HUES6 (cell line): ENCODE measurements around the gene MROH7.

Experiments
- H3K27ac ChIP-seq: 2 replicates; pipeline ENCODE4 v1.7.0; 2013; ENCODE audit warnings: low read depth, mild to moderate bottlenecking, low read length, inconsistent platforms
- H3K27me3 ChIP-seq: 2 replicates; pipeline ENCODE4 v1.6.1; 2013; ENCODE audit warnings: low read length; ENCODE audit not compliant: control insufficient read depth, insufficient read depth
- H3K36me3 ChIP-seq: 2 replicates; pipeline ENCODE4 v1.6.1; 2013; ENCODE audit warnings: low read length; ENCODE audit not compliant: control insufficient read depth, insufficient read depth
- H3K4me1 ChIP-seq: 2 replicates; pipeline ENCODE4 v1.6.1; 2013; ENCODE audit warnings: low read length; ENCODE audit not compliant: control insufficient read depth, insufficient read depth
- H3K4me3 ChIP-seq: 2 replicates; pipeline ENCODE4 v1.5.1; 2013; ENCODE audit warnings: low read depth, low read length
- H3K9ac ChIP-seq: one replicate; pipeline ENCODE4 v1.6.1; 2013; ENCODE audit warnings: mild to moderate bottlenecking, low read length
- H3K9me3 ChIP-seq: 2 replicates; pipeline ENCODE4 v1.6.1; 2013; ENCODE audit warnings: low read depth, low read length; ENCODE audit not compliant: control insufficient read depth, insufficient read depth

MROH7 gene

DNA sequence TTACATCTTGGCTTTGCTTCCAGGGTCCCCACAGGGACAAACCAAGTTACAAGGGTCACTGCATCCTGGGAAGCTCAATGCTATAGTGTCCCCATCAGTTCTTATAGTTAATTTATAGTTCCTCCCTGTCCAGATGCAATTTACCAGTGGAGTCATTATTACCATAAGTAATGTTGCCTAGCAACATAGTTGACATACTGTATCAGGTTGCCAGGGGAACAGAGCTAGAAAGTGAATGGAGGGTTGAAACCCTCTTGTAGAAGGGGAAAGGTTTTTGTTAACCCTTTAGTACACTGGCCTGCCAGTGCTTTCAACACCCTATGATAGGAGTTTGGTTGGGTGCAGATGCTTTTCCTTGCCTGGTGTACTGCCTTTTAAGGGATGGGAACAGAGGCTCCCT lies 39.8 kb downstream of the MROH7 start:
- peaks cover 11% of the 10 kb centered on the region; the same call in 1 of the 2 replicates for H3K4me1 ChIP-seq
- H3K4me3 ChIP-seq: no peak overlapping the region
- H3K36me3 ChIP-seq: no peaks in the 10 kb centered on the region
- H3K9ac ChIP-seq: no peak overlapping the region
- H3K27me3 ChIP-seq: no peaks in the 10 kb centered on the region
- H3K9me3 ChIP-seq: no peaks in the 10 kb centered on the region
- H3K27ac ChIP-seq: no peak overlapping the region

DNA sequence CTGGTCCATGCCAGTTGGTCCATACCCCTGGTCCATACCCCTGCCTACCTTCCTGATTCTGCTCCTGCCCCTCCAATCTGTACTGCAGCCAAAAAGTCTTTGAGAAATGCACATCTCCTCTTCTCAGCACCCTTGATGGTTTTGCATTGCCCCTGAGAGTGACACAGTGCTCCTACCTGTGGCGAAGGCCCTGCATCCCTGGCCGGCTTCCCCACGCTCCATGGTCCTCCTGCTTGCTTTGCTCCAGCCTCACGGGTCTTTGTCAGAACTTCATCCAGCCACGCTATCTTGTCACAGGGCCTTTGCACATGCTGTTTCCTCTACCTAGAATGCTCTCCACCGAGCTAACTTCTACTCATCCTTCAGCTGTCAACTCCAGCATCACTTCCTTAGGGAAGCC lies 41.9 kb downstream of the MROH7 start:
- Histone ChIP-seq H3K4me3 (no peak overlapping the region), H3K9ac (no peak overlapping the region), H3K27ac (no peak overlapping the region), H3K9me3 (no peaks in the 10 kb centered on the region), H3K27me3 (no peaks in the 10 kb centered on the region), H3K4me1 (peaks cover 11% of the 10 kb centered on the region; the same call in 1 of the 2 replicates), H3K36me3 (no peaks in the 10 kb centered on the region)

DNA sequence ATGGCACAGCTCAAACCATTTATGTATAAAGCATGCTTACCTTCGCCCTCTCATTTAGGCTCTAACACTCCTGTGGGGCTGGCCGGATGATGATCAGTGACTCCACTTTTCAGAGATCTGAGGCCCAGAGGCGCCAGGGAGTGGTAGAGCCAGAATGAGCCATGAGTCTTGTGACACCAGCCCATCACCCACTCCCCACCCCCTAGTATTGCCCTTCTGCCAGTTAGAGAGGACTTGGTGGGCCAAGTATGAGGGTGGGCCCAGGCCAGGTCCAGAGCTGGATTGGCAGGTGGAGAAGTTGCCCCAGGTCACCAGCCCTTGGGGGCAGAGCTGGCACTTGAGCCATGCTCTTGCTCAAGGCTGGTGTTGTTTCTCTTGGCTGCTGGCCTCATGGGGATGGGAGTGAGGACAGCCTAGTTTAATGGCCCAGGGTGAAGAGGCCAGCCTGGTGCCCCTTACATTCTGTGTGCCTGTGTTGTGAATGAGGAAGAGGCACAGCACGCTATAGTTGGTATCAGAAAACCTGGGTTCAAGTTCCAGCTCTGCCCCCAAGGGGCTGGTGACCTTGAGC lies 43.8 kb downstream of the MROH7 start:
- H3K27ac ChIP-seq: no peak overlapping the region
- H3K27me3 ChIP-seq: no peaks in the 10 kb centered on the region
- 0 out of 2 replicates have a peak, but pooled peaks cover under 1% of the 10 kb centered on the region for H3K4me1 ChIP-seq
- no peaks in the 10 kb centered on the region for H3K36me3 ChIP-seq
- no peak overlapping the region for H3K4me3 ChIP-seq
- no peaks in the 10 kb centered on the region for H3K9me3 ChIP-seq
- no peak overlapping the region for H3K9ac ChIP-seq

DNA sequence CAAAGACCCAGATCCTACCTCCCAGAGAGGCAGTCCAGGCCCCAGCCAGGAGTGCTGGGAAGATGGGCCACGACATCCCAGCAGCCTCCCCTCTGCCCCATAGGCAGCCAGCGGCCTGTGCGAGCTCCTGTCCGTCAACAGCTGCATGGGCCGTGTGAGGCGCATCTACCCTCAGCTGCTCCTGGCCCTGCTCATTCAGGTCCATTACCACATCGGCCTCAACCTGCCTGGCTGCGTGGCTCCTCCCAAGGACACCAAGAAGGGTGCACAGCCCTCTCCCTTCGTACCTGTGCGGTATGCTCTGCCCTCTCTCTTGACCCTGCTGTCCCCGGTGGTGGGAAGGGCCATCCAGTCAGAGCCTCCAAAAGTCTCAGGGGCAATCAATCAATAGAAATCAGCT lies 44.6 kb downstream of the MROH7 start:
- H3K4me1 ChIP-seq: no peaks in the 10 kb centered on the region
- H3K27me3 ChIP-seq: no peaks in the 10 kb centered on the region
- no peaks in the 10 kb centered on the region for H3K36me3 ChIP-seq
- H3K27ac ChIP-seq: no peak overlapping the region
- no peaks in the 10 kb centered on the region for H3K9me3 ChIP-seq
- H3K9ac ChIP-seq: no peak overlapping the region
- H3K4me3 ChIP-seq: no peak overlapping the region

DNA sequence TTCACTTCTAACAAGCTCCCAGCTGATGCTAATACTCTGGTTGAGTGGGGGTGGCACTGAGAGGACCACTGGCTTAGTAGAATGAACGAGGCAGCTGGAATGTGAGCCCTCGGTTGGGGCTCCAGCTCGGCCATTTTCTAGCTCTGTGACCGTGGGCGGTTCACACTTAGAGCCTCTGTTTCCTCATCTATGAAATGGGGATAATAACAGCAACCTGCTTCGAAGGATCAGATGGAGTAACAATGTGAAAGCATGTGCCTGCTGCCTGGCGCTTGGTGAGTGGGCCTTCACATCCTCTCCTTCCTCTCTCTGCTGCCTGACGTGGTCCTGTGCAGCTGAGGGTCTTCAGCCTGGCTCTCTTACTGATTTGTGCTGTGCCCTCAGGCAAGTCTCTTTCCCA lies 53.2 kb downstream of the MROH7 start:
- Histone ChIP-seq H3K4me1 (no peaks in the 10 kb centered on the region), H3K36me3 (no peaks in the 10 kb centered on the region), H3K27me3 (peaks cover 2% of the 10 kb centered on the region; the same call in 1 of the 2 replicates), H3K9me3 (no peaks in the 10 kb centered on the region), H3K27ac (no peak overlapping the region), H3K4me3 (no peak overlapping the region), H3K9ac (no peak overlapping the region)

DNA sequence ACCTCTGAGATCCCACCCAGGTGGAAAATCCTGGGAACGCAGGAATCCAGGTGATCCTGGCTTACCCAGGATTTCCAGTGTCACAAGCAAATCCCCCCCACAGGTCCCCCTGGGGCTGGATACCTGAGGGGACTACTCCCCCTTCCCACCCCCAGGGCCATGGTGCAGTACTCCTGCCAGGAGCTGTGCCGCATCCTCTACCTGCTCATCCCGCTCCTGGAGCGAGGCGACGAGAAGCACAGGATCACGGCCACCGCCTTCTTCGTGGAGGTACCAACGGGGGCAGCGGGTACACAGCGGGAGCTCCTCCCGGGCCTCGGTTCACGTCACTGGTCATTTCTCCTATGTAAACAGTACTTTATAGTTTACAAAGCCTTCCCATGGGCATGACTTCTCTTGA lies 53.6 kb downstream of the MROH7 start:
- Histone ChIP-seq H3K9ac (no peak overlapping the region), H3K9me3 (no peaks in the 10 kb centered on the region), H3K4me3 (no peak overlapping the region), H3K27ac (no peak overlapping the region), H3K36me3 (no peaks in the 10 kb centered on the region), H3K27me3 (peaks cover 3% of the 10 kb centered on the region; the same call in 1 of the 2 replicates), H3K4me1 (no peaks in the 10 kb centered on the region)

DNA sequence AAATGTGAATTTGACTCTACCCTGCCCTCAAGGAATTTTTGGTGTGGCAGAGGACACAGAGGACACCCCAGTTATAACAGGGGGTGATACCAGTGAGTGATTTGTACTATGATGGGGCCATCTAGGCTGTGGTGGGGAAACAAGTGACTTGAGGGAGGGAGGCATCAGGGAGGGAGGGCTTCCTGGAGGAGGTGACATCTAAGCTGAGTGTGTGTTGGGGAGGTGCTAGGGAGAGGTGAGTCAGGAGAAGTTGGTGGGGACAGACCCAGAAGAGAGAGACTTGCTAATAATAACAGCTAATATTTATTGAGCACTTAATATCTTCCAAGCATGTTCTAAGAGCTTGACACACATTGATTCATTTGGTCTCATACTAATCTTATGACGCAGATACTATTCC lies 54.2 kb downstream of the MROH7 start:
- no peak overlapping the region for H3K27ac ChIP-seq
- no peaks in the 10 kb centered on the region for H3K36me3 ChIP-seq
- peaks cover 3% of the 10 kb centered on the region; the same call in 1 of the 2 replicates for H3K27me3 ChIP-seq
- H3K4me1 ChIP-seq: no peaks in the 10 kb centered on the region
- H3K4me3 ChIP-seq: no peak overlapping the region
- H3K9ac ChIP-seq: no peak overlapping the region
- no peaks in the 10 kb centered on the region for H3K9me3 ChIP-seq

DNA sequence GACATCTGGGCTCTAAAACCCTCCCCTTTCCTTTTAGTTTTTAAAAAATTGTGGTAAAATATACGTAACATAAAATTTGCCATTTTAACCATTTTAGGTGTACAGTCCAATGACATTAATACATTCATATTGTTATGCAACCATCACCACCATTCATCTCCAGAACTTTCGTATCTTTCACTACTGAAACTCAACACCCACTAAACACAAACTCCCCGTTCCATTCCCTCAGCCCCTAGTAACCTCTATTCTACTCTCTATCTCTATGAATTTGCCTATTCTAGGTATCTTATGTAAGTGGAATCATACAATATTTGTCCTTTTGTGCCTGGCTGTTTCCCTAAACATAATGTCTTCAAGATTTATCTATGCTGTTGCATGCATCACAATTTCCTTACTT lies 54.7 kb downstream of the MROH7 start:
- no peak overlapping the region for H3K9ac ChIP-seq
- no peak overlapping the region for H3K27ac ChIP-seq
- no peaks in the 10 kb centered on the region for H3K9me3 ChIP-seq
- no peaks in the 10 kb centered on the region for H3K36me3 ChIP-seq
- peaks cover 3% of the 10 kb centered on the region; the same call in 1 of the 2 replicates for H3K27me3 ChIP-seq
- H3K4me3 ChIP-seq: no peak overlapping the region
- H3K4me1 ChIP-seq: no peaks in the 10 kb centered on the region

DNA sequence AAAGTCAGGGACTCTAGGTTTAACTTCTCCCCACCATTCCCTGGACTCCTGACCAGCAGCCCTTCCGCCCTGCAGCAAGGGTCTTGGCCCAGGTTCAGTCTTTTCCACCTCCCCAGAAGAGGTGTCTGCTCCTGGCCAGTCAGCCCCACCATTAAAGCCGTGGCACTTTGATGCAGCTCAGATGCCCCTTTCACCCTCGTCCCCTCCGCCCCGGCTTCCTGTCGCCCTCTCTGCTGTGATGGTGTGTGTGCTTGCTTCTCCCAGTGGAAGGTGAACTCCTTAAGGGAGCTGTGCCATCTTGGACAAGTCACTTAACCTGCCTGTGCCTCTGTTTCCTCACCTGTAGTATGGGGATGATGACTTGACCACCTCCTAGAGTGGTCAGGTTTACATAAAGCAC lies 56.3 kb downstream of the MROH7 start:
- Histone ChIP-seq H3K36me3 (no peaks in the 10 kb centered on the region), H3K27ac (no peak overlapping the region), H3K9me3 (no peaks in the 10 kb centered on the region), H3K9ac (no peak overlapping the region), H3K27me3 (peaks cover 8% of the 10 kb centered on the region; the same call in 1 of the 2 replicates), H3K4me3 (no peak overlapping the region), H3K4me1 (no peaks in the 10 kb centered on the region)

DNA sequence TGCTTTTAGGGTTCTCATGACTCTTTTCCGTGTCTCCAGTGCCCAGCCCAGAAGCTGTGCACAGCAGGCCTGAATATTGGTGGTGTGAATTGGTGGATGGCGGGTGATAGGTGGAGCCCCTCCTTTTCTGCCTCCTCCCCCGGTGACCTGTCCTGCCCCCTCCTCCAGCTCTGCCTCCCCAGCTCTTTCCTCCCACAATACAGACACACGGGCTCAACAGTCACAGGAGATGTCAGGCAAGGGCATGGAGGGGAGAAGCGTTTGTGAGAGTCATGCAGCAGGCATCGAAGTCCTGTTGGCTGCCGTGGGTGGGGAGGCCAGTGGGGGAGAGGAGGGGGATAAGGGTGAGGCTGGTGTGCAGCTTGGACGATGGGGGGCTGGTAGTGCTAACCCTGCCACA lies 56.8 kb downstream of the MROH7 start:
- no peak overlapping the region for H3K4me3 ChIP-seq
- no peaks in the 10 kb centered on the region for H3K4me1 ChIP-seq
- no peaks in the 10 kb centered on the region for H3K9me3 ChIP-seq
- H3K27ac ChIP-seq: no peak overlapping the region
- no peak overlapping the region for H3K9ac ChIP-seq
- peaks cover 12% of the 10 kb centered on the region; the same call in 1 of the 2 replicates for H3K27me3 ChIP-seq
- no peaks in the 10 kb centered on the region for H3K36me3 ChIP-seq

DNA sequence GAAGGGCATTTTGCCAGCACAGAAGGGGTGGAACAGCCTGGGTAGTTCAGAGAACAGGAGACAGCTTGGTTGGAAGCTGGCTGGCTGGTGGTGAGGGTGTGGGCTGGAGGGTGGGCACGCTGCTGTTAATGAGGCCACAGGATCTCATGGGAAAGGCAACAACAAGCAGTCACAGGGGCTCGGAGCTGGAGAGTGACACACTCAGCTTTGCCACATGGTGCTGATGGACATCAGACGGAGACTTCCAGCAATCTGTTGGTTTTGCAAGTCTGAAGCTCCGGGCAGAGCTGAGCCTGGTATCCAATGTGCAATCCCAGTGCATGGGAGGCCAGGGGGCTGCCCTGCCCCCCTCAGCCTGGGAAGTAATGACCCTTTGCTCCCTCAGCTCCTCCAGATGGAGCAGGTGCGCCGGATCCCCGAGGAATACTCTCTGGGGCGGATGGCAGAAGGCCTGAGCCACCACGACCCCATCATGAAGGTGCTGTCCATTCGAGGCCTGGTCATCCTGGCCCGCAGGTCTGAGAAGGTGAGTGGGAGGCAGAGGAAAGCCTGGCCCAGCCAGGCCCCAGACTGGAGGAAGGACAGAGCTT lies 58.4 kb downstream of the MROH7 start:
- no peaks in the 10 kb centered on the region for H3K4me1 ChIP-seq
- no peak overlapping the region for H3K4me3 ChIP-seq
- H3K36me3 ChIP-seq: no peaks in the 10 kb centered on the region
- H3K27ac ChIP-seq: no peak overlapping the region
- peaks cover 13% of the 10 kb centered on the region; the same call in 1 of the 2 replicates for H3K27me3 ChIP-seq
- no peaks in the 10 kb centered on the region for H3K9me3 ChIP-seq
- H3K9ac ChIP-seq: no peak overlapping the region
